Activated CD4-positive, CD25-positive, alpha-beta regulatory T cell (primary cell): ENCODE results near the gene FBXO41.
"Not testable (repeated sequence)": the region's sequence is repeated elsewhere in the genome, so short reads cannot be mapped to it uniquely, and the experiment has no call there.

ENCODE experiments used
- DNase-seq, 4 experiments: peaks; one replicate each; lab custom pipeline; 2025; lab: John Stamatoyannopoulos, UW

FBXO41 gene

GRCh38 chr2:73262691-73263429 is 21.4 kb downstream of the FBXO41 start:
- not testable (repeated sequence) for DNase-seq

DNA sequence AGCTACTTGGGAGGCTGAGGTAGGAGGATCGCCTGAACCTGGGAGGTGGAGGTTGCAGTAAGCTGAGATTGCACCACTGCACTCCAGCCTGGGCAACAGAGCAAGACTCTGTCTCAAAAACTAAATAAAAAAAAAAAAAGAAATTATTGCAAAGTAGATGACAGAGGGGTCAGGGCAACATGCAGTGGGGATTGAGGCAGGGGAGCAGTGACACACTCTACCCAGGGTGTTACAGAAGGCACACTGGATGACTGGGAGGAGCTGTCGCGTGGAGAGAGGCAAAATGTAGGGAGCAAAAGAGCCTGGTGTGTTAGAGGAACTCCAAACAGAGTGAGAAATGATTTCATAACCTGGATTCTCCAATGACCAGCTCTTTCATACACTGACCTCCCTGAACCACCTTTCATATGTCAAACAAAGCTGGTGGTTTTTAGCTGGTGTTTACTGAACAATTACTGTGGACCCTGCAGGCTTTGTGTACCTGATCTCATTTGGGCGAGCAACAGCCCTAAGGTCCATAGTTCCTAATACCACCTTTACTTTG is 22.1 kb downstream of the FBXO41 start:
- no peak for DNase-seq

DNA sequence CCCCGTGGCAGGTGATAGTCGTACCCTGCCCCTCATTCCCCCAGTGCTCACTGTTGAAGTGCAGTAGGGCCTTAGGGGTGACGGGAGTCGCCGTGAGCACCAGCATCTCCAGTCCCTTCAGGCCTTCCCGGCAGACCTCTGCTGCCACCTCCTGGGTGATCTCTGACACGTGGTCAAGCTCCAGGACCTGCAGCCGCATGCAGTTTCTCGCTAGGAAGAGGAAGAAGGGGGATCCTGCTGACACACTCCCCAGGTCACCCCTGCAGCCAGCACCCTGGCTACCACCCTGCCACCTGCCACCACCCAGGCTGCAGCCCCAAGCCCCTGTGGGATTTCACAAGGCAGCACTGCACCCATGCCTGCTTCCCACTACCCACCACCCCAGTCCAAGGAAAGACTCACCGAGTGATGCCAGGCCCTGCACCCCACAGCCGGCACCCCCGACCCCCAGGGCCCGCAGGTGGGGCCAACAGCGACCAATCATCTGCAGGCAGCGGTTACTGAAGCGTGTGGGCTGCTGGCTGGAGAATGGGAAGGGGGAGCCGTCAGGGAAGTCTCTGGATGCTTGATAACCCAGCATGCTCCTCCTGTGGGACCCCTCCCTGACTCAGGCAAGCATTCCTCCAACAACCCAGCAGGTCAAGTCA is 23.8 kb downstream of the FBXO41 start:
- no peak for DNase-seq

- no peak for DNase-seq
Observed at GRCh38 chr2:73259704-73260337, 24.5 kb downstream of the FBXO41 start.

DNA sequence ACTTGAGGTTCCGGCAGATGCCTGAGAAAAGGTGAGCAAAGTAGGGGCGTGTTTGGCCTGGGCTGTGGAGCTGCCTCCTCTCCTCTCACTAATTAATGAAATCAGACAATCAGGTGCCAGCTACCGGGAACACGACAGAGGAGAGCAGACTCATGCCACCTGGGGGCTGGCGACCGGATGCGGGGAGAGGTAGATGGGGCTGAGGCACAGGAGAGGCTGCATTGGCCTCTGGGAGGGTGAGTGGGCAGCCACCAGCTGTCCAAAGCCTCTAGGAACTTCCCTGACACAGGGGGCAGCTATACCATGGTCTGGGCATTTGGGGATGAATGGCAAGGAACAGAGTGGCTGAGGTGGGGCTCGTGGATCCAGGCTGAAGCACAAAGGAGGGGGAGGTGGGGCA is 25.0 kb downstream of the FBXO41 start:
- no peak for DNase-seq

GRCh38 chr2:73258913-73259215 is 25.4 kb downstream of the FBXO41 start:
- DNase-seq, result no peak

DNA sequence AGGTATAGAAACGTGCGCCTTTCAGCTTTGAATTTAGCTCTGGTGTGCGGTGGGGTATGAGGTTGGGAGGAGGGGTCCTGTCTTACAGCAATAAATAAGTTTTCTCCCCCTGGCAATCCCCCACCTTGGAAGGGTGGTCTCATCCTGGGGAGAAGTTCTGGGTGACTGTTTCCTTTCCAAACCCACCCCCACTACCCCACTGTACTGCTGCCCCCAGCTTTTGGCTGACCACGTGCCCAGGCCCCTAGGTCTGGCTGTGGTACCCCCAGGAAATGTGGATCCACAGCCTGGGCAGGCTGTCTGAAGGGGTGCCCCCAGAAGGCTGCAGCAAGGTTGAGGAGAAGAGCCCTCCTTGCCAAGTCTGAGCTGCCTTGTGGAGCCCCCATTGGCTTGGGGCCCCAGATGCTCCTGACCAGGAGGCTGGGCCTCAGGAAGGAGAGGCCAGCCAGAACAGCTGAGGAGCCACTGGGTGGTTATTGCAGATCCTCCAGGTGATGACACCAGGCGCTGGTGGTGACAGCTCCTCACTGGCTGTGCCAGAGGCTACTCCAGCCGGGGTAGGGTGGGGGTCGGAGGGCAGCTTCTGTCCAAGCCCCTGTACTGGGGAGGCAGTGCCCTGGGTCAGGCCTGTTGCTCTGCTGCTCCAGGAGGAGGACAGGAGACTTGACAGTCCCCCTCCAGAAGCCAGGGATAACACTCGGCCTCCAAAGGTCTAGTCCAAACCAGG is 25.9 kb downstream of the FBXO41 start:
- no peak for DNase-seq

DNA sequence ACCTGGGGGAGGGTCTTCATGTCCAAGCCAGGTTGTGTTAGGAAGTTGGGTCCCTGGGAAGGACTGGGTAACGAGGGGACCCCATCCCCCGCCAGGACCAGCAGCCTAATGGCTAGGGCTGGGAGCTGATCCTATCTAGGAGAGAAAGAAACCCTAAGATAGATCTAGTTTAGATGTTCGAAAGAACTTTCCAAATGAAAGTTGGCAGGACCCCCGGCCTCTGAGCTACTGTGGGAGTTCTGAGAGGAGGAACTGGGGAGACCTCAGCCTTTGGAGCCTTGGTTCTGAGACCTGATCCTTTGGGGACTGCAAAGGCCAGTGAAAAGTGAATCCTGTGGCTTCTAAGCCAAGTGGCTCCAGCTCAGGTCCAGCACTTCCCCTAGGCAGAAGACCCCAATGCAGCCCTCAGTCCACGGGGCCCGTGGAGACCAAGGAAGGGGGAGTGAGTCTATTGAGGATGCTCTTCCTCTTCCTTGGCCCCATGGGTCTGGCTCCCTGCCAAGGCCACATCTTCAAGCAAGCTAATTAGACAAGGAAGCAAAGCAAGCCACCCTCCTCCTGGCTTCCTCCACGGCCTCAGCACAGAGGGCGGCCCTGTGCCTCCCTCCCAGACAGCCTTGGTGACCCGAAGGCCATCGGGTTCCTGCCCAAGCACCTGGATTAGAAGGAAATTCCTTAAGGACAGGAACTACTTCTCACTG is 26.7 kb downstream of the FBXO41 start:
- peak in 1 of 4 experiments; percentile 23 for DNase-seq

GRCh38 chr2:73257021-73257420 is 27.3 kb downstream of the FBXO41 start:
- no peak for DNase-seq

DNA sequence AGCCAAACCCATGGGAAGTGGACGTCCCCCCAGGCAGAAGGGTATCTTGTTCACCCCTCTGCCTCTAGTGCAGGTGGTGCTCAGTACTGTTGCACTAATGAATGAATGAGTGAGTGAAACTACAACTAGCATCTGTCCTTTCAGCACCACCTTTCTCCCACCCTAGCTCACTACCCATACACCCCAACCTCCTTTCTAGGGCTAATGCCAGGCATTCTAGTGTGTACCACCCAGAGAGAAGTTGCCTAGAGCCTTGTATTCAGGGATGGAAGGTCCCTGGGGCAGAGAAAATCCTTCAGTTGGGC is 27.7 kb downstream of the FBXO41 start:
- no peak for DNase-seq

- no peak for DNase-seq
Observed at GRCh38 chr2:73255907-73256617, 28.2 kb downstream of the FBXO41 start.

- no peak for DNase-seq
Observed at GRCh38 chr2:73255007-73255644, 29.2 kb downstream of the FBXO41 start.

DNA sequence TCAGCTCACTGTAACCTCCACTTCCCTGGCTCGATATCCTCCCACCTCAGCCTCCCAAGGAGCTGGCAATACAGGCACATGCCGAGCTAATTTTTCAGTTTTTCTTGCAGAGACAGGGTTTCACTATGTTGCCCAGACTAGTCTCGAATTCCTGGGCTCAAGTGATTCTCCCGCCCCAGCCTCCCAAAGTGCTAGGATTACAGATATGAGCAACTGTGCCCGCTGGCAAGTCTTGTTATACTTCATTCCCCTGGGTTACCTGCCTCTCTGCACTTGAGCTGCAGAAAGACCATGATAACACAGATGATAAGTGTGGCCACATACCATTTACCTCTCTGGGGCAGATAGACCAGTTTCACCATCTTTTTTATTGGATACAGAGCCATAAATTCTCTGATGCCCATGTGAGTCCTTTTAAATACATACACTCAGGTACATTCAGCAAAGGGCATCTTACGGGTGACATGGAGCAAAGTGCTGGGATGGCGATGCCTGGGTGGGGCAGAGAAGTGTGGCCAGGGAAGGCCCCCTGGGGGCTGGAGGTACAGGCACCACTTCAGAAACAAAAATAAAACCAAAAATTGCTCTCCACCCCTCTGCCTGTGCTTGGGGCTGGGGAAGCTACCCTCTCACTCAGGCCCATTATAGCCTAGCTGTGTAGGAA is 29.8 kb downstream of the FBXO41 start:
- no peak for DNase-seq

GRCh38 chr2:73253901-73254300 is 30.4 kb downstream of the FBXO41 start:
- DNase-seq, result no peak

GRCh38 chr2:73253400-73253799 is 30.9 kb downstream of the FBXO41 start:
- DNase-seq, result no peak

DNA sequence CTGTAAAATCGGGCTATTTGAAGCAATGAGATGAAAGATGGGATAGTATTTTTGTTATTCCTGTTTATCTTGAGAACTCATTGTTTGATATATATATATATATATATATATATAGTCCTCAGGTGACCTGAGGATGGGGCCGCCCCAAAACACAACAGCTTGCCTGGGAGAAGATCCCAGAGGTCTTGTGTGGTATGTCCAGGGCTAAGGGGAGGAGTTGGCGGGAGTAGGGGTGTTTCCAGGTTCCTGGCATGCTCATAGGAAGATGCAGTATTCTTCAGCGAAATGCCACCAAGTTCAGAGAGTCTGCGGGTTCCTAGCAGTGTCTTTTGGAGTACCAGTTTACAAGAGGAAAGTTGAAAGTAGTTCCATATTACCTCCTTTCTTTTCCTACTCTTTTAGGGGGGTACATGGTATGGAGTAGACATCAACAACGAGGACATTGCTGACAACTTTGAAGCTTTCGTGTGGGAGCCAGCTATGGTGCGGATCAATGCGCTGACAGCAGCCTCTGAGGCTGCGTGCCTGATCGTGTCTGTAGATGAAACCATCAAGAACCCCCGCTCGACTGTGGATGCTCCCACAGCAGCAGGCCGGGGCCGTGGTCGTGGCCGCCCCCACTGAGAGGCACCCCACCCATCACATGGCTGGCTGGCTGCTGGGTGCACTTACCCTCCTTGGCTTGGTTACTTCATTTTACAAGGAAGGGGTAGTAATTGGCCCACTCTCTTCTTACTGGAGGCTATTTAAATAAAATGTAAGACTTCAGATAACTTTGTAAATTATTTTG is 31.8 kb downstream of the FBXO41 start:
- no peak for DNase-seq

DNA sequence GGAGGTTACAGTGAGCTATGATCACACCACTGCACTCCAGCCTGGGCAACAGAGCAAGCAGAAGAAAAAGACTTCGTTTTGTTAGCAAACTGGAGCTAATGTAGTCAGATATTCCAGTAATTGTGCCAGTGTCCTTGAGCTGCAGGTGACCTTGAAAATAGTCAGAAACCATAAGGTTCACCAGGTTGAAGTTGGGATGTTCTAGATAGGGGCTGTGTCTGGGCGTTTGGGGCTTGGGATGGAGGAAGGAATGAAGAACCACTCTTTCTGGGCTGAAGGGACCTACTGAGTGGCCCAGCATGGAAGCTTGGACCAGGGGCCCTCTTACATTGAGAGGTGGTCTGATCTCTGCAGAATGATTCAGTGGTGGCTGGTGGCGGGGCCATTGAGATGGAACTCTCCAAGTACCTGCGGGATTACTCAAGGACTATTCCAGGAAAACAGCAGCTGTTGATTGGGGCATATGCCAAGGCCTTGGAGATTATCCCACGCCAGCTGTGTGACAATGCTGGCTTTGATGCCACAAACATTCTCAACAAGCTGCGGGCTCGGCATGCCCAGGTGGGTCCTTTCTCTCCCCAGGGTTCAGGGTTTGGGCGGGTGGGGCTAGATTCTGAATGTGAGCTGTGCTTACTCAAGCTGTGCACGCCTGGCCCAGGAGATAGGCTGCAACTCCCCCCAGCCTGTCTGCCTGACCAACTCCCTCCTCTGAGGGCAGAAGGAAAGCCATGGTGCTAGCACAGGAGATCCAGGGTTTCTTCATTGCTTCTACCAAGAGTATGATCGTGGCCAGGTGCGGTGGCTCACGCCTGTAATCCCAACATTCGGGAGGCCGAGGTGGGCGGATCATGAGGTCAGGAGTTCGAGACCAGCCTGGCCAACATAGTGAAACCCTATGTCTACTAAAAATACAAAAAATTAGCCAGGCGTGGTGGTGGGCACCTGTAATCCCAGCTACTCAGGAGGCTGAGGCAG is 33.1 kb downstream of the FBXO41 start:
- DNase-seq, result no peak

DNA sequence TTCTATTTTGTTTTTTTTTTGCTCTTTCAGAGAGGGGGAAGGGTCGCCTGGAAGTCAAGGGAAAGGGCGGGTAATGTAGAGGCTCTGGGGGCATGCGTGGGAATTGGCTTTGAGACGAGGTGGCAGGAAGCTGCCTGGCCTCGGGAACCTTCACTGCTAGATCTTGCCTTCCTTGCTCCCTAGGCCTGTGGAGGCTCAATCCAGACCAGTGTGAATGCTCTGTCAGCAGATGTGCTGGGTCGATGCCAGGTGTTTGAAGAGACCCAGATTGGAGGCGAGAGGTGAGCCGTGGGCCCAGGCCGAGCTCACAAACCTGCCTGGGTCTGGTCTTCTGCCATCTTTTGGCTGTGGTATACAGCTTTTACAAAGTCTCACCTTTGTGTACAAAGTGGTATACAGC is 34.6 kb downstream of the FBXO41 start:
- DNase-seq, result no peak
